SK-N-MC (cell line): ENCODE data around the gene RNASEH1.

ENCODE experiments used
- DNase-seq: peaks from one replicate; pipeline ENCODE4 v3.0.0-alpha.2; 2011; ENCODE audit warnings: low read depth, low spot score
- H3K27ac ChIP-seq: fragments of 200-600 bp; sonication (generic); 2 replicates; pipeline ENCODE4 v1.5.1; 2016; ENCODE audit warnings: mixed run types
- H3K36me3 ChIP-seq: fragments of 200-600 bp; sonication (generic); 2 replicates; pipeline ENCODE4 v1.6.1; 2017; ENCODE audit warnings: antibody characterized with exemption, low read length, mixed read lengths; ENCODE audit not compliant: insufficient read depth
- H3K4me3 ChIP-seq: fragments of 200-600 bp; sonication (generic); 2 replicates; pipeline ENCODE4 v1.5.1; 2016
- H3K9ac ChIP-seq: fragments of 200-600 bp; sonication (generic); 2 replicates; pipeline ENCODE4 v1.8.0; 2017; ENCODE audit warnings: mixed run types, mixed read lengths; ENCODE audit not compliant: insufficient read length
- H3K9me3 ChIP-seq: fragments of 200-600 bp; sonication (generic); 2 replicates; pipeline ENCODE4 v1.6.1; 2017; ENCODE audit warnings: low read depth, mild to moderate bottlenecking, antibody characterized with exemption, low read length, moderate library complexity, mixed read lengths
- EZH2 ChIP-seq: fragments of 200-600 bp; sonication (generic); IDR thresholded peaks from one replicate; pipeline ENCODE4 v1.6.1; 2017; ENCODE audit warnings: antibody characterized with exemption
- FOXP2 ChIP-seq: optimal IDR thresholded peaks from 2 replicates; pipeline ENCODE3; 2011; ENCODE audit warnings: mild to moderate bottlenecking, moderate library complexity; ENCODE audit not compliant: insufficient read depth; ENCODE audit errors: extremely low read length, control extremely low read depth
- POLR2AphosphoS5 ChIP-seq: IDR thresholded peaks from 2 replicates; pipeline ENCODE4 v1.6.1; 2012; ENCODE audit warnings: mild to moderate bottlenecking, low read depth, low read length, borderline replicate concordance

RNASEH1 gene

GRCh38 chr2:3595985-3596384 lies 37.9 kb upstream of the RNASEH1 start:
- Histone ChIP-seq H3K9ac (no peak overlapping the region), H3K27ac (no peak overlapping the region)
- no peak for DNase-seq

GRCh38 chr2:3595404-3595803 lies 37.3 kb upstream of the RNASEH1 start:
- H3K9me3 ChIP-seq: no peaks in the 10 kb centered on the region
- no peak for DNase-seq
- no peaks in the 10 kb centered on the region for H3K36me3 ChIP-seq
- no peak overlapping the region for H3K4me3 ChIP-seq
- TF ChIP-seq POLR2AphosphoS5 (no peak), FOXP2 (no peak), EZH2 (no peak)
- no peak overlapping the region for H3K27ac ChIP-seq
- no peak overlapping the region for H3K9ac ChIP-seq

More at GRCh38 chr2:3595985-3596384, 37.9 kb upstream of the RNASEH1 start:
- H3K9me3 ChIP-seq: no peaks in the 10 kb centered on the region
- H3K4me3 ChIP-seq: no peak overlapping the region
- TF ChIP-seq EZH2 (no peak), POLR2AphosphoS5 (no peak), FOXP2 (no peak)
- no peaks in the 10 kb centered on the region for H3K36me3 ChIP-seq

GRCh38 chr2:3594493-3595281 lies 36.6 kb upstream of the RNASEH1 start, which contains the start of gene COLEC11:
COLEC11 (plus strand) TSS chr2:3595112; CDS start chr2:3604341, 9,229 bp downstream.
- H3K36me3 ChIP-seq: no peaks in the 10 kb centered on the region
- no peak within 1 kb of the TSS for H3K9ac ChIP-seq
- no peak for TF ChIP-seq FOXP2
- no peak for TF ChIP-seq EZH2
- TF ChIP-seq POLR2AphosphoS5: no peak
- DNase-seq: no peak
- H3K4me3 ChIP-seq: no peak within 1 kb of the TSS
- no peaks in the 10 kb centered on the region for H3K9me3 ChIP-seq
- no peak within 1 kb of the TSS for H3K27ac ChIP-seq

DNA sequence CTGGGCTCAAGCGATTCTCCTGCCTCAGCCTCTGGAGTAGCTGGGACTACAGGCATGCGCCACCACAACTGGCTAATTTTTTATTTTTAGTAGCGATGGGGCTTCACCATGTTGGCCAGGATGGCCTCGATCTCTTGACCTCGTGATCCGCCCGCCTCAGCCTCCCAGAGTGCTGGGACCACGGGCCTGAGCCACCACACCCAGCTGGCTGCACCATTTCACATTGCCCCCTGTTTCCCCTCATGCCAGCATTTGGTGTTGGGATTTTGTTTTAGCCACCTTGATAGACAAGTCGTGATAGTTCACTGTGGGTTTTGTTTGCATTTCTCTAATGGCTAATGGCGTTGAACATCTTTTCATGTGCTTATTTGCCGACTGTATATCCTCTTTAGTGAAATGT lies 31.0 kb upstream of the RNASEH1 start:
- Histone ChIP-seq H3K36me3 (peaks cover 16% of the 10 kb centered on the region; the same call in 1 of the 2 replicates), H3K9me3 (no peaks in the 10 kb centered on the region), H3K27ac (peak overlapping the region; percentile 35; the same call in 1 of the 2 replicates), H3K9ac (no peak overlapping the region), H3K4me3 (no peak overlapping the region)
- no peak for DNase-seq
- TF ChIP-seq EZH2 (no peak), FOXP2 (no peak), POLR2AphosphoS5 (no peak)

- Histone ChIP-seq H3K9ac (no peak overlapping the region), H3K36me3 (peaks cover 25% of the 10 kb centered on the region; the same call in 1 of the 2 replicates), H3K9me3 (no peaks in the 10 kb centered on the region), H3K27ac (0 out of 2 replicates have a peak overlapping the region, but pooled peaks have one; percentile 4), H3K4me3 (no peak overlapping the region)
- no peak for DNase-seq
- TF ChIP-seq POLR2AphosphoS5: no peak
- no peak for TF ChIP-seq EZH2
- no peak for TF ChIP-seq FOXP2
Measured at GRCh38 chr2:3588084-3588483, 30.0 kb upstream of the RNASEH1 start.

DNA sequence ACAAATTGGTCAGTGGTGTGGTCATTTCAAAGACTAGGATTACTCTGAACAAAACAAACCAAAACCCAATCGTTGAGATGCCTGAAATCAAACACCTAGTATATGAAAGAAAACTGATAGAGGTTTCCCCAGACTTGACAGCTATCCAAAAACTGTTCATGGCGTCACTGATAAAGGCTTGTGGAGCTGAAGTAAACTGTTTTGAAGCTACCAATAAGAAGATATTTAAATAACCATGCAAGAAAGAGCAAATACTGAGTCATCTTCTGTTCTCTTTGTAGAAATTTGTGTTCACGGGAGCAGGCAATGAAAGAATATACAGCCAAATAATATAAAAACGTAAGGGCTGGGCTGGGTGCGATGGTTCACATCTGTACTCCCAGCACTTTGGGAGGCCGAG lies 29.3 kb upstream of the RNASEH1 start:
- Histone ChIP-seq H3K4me3 (no peak overlapping the region), H3K9me3 (no peaks in the 10 kb centered on the region), H3K9ac (no peak overlapping the region), H3K36me3 (peaks cover 32% of the 10 kb centered on the region), H3K27ac (peak overlapping the region; percentile 62)
- DNase-seq: no peak
- TF ChIP-seq POLR2AphosphoS5: no peak
- no peak for TF ChIP-seq EZH2

DNA sequence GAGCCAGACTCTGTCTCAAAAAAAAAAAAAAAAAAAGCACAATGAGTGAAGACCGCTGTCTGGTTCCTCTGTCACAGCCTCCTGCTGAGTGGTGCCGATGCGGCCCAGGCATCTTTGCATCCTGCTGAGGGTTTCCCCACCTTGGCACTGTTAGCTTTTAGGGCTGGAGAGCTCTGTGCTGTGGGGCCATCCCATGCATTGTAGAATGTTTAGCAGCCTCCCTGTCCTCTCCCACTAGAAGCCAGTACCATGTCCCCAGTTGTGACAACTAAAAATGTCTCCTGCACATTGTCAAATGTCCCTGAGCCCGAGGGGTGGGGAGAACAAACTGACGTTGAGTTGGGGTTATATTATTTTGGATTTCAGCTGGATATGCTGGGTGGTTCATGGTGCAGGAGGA lies 28.9 kb upstream of the RNASEH1 start:
- Histone ChIP-seq H3K9me3 (no peaks in the 10 kb centered on the region), H3K36me3 (peaks cover 36% of the 10 kb centered on the region), H3K4me3 (no peak overlapping the region), H3K9ac (no peak overlapping the region), H3K27ac (peak overlapping the region; percentile 45; the same call in 1 of the 2 replicates)
- TF ChIP-seq FOXP2: no peak
- no peak for TF ChIP-seq POLR2AphosphoS5
- TF ChIP-seq EZH2: no peak
- no peak for DNase-seq

- Histone ChIP-seq H3K36me3 (peaks cover 44% of the 10 kb centered on the region), H3K9ac (no peak overlapping the region), H3K27ac (no peak overlapping the region; the same call in 1 of the 2 replicates), H3K9me3 (no peaks in the 10 kb centered on the region), H3K4me3 (no peak overlapping the region)
- TF ChIP-seq FOXP2 (no peak), EZH2 (no peak), POLR2AphosphoS5 (no peak)
- no peak for DNase-seq
Measured at GRCh38 chr2:3586220-3586619, 28.1 kb upstream of the RNASEH1 start.
